OCI-LY7 (cell line): ENCODE data around the gene MMD. TPM values are rescaled to one million over a fixed set of nuclear protein-coding genes. Genes with fewer than 3 reads are reported as not detected.

Source experiments
- BruUV-seq: library from RNA; stranded (reverse); fragments of 400-500 nt; replicated peaks from 2 replicates; lab custom pipeline; 2021; lab: Mats Ljungman, UMichigan
- CTCF ChIA-PET: fragments of 300-600 bp; sonication (Branson Sonifier 250); formaldehyde crosslinking; loops from one replicate; lab custom pipeline; 2022; ENCODE audit warnings: antibody characterized with exemption; ENCODE audit not compliant: unreplicated experiment; lab: Charles Lee
- POLR2A ChIA-PET: fragments of 300-600 bp; sonication (Branson Sonifier 250); formaldehyde crosslinking; loops from one replicate; lab custom pipeline; 2022; ENCODE audit warnings: antibody characterized with exemption; lab: Charles Lee
- DNase-seq: peaks from one replicate; pipeline ENCODE4 v3.0.0-alpha.2; 2015; ENCODE audit warnings: low spot score
- H2AFZ ChIP-seq: fragments of 200-600 bp; sonication (generic), shearing (Covaris generic); 2 replicates; pipeline ENCODE4 v1.6.1; 2014; ENCODE audit warnings: mild to moderate bottlenecking, antibody characterized with exemption, low read length, moderate library complexity
- H3K27ac ChIP-seq: fragments of 200-600 bp; sonication (generic); 2 replicates; pipeline ENCODE4 v1.5.1; 2014; ENCODE audit warnings: mixed run types, low read depth, mild to moderate bottlenecking, moderate library complexity, low read length, inconsistent platforms; ENCODE audit not compliant: poor library complexity, severe bottlenecking
- H3K36me3 ChIP-seq: fragments of 200-600 bp; sonication (generic); 2 replicates; pipeline ENCODE4 v1.6.1; 2014; ENCODE audit warnings: mild to moderate bottlenecking, antibody characterized with exemption, low read length, moderate library complexity, mixed read lengths; ENCODE audit not compliant: insufficient read depth
- H3K4me1 ChIP-seq: fragments of 200-600 bp; sonication (generic); 2 replicates; pipeline ENCODE4 v1.5.1; 2014; ENCODE audit warnings: mild to moderate bottlenecking, low read length; ENCODE audit not compliant: insufficient read depth, poor library complexity, severe bottlenecking
- H3K4me2 ChIP-seq: fragments of 200-600 bp; sonication (generic); 2 replicates; pipeline ENCODE4 v1.6.1; 2014; ENCODE audit warnings: mild to moderate bottlenecking, low read length
- H3K4me3 ChIP-seq: fragments of 200-600 bp; sonication (generic); 2 replicates; pipeline ENCODE4 v1.5.1; 2014; ENCODE audit warnings: mild to moderate bottlenecking, low read depth, low read length; ENCODE audit not compliant: poor library complexity, severe bottlenecking
- H3K79me2 ChIP-seq: fragments of 200-600 bp; sonication (generic); 2 replicates; pipeline ENCODE4 v1.6.1; 2016; ENCODE audit warnings: low read depth, mild to moderate bottlenecking, low read length, moderate library complexity, mixed read lengths; ENCODE audit not compliant: insufficient read depth
- H3K9me2 ChIP-seq: fragments of 200-600 bp; sonication (generic); 2 replicates; pipeline ENCODE4 v1.6.1; 2016; ENCODE audit warnings: mild to moderate bottlenecking, low read length, mixed read lengths; ENCODE audit not compliant: insufficient read depth
- H3K9me3 ChIP-seq: fragments of 200-600 bp; sonication (generic); 2 replicates; pipeline ENCODE4 v1.6.1; 2014; ENCODE audit warnings: mild to moderate bottlenecking, mixed run types, low read length, mixed read lengths
- H4K20me1 ChIP-seq: fragments of 200-600 bp; sonication (generic); 2 replicates; pipeline ENCODE4 v1.6.1; 2014; ENCODE audit warnings: mild to moderate bottlenecking, antibody characterized with exemption, low read length, moderate library complexity, mixed read lengths; ENCODE audit not compliant: insufficient read depth
- EZH2phosphoT487 ChIP-seq: fragments of 200-600 bp; sonication (generic); IDR thresholded peaks from 2 replicates; pipeline ENCODE4 v1.6.1; 2018; ENCODE audit warnings: low read depth, borderline replicate concordance, mild to moderate bottlenecking, mixed run types, antibody characterized with exemption, low read length, moderate library complexity, mixed read lengths
- intact Hi-C: fragments of 100-400 bp; cut with micrococcal nuclease; formaldehyde crosslinking; loops from one replicate; pipeline ENCODE4 v1.10.0; 2022; ENCODE audit not compliant: unreplicated experiment
- total RNA-seq, 2 experiments: library from RNA; depleted of rRNA in 1 of 2; stranded (reverse); fragments of >200 nt in 1 of 2; shearing (Covaris generic) in 1 of 2; gene quantifications; 2 replicates each; pipeline ENCODE4 v1.2.3, GENCODE V29; 2014 to 2022
- TF ChIP-seq, protein P1 (sequence below): fragments of 200-600 bp; sonication (generic); conservative IDR thresholded peaks from 2 replicates; pipeline ENCODE4 v1.5.1; 2014; ENCODE audit warnings: mild to moderate bottlenecking, antibody characterized with exemption, low read length, moderate library complexity, mixed read lengths

MMD gene
- total RNA-seq, 2 experiments from 2014 or later = 42.7 to 43.8 TPM

DNA sequence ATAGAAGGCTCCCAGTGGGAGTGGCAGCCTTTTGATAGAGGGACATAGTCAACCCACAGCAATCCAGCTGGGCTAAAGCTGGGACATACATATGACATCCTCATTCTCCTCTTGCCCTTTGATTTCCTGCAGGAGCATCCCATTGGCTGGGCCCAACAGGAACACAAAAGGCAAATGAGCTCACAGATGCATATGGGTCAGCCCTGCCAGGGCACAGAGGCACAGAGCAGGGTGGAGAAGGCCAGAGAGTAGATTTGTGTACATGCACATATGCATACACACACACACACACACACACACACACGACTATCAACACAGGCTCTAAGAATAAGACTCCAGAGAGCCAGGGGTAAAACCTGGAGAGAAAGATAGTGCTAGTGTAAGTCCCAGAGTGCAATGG, 58.6 kb downstream of the MMD start:
- Histone ChIP-seq H4K20me1 (no peaks in the 10 kb centered on the region), H3K4me3 (no peak overlapping the region), H3K27ac (no peak overlapping the region), H3K79me2 (no peaks in the 10 kb centered on the region), H3K4me2 (no peak overlapping the region), H3K36me3 (no peaks in the 10 kb centered on the region), H3K9me2 (no peaks in the 10 kb centered on the region), H2AFZ (no peak overlapping the region), H3K9me3 (peaks cover 16% of the 10 kb centered on the region; the same call in 1 of the 2 replicates), H3K4me1 (no peaks in the 10 kb centered on the region)
- intact Hi-C loops = no loop called here
- no TSS peak for BruUV-seq
- CTCF ChIA-PET = interaction anchor here (0.6 kb wide), 1 partner anchor 8 kb away, joined by 3 read pairs; no protein-coding TSS in a partner anchor
- TF ChIP-seq EZH2phosphoT487 = no peak
- TF ChIP-seq, protein P1, sequence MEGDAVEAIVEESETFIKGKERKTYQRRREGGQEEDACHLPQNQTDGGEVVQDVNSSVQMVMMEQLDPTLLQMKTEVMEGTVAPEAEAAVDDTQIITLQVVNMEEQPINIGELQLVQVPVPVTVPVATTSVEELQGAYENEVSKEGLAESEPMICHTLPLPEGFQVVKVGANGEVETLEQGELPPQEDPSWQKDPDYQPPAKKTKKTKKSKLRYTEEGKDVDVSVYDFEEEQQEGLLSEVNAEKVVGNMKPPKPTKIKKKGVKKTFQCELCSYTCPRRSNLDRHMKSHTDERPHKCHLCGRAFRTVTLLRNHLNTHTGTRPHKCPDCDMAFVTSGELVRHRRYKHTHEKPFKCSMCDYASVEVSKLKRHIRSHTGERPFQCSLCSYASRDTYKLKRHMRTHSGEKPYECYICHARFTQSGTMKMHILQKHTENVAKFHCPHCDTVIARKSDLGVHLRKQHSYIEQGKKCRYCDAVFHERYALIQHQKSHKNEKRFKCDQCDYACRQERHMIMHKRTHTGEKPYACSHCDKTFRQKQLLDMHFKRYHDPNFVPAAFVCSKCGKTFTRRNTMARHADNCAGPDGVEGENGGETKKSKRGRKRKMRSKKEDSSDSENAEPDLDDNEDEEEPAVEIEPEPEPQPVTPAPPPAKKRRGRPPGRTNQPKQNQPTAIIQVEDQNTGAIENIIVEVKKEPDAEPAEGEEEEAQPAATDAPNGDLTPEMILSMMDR = no peak
- POLR2A ChIA-PET = no interaction called here
- DNase-seq = no peak

DNA sequence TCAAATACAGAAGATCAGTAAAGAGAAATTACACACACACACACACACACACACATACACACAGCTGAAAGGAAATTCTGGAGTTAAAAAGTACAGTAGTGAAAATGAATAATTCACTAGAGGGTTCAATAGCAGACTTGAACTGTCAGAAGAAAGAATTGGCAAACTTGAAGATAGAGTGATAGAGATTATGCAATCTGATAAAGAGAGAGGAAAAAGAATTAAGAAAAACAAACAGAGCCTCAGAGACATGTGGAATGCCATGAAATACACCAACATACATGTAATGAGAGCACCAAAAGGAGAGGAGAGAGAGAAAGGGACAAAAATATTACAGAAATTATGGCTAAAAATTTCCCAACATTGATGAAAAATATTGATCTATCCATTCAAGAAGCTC, 60.7 kb downstream of the MMD start:
- ChIA-PET POLR2A (interaction anchor here (0.7 to 1.5 kb wide), 3 partner anchors 9 to 47 kb away, joined by 3 read pairs; no protein-coding TSS in a partner anchor), CTCF (no interaction called here)
- Histone ChIP-seq H4K20me1 (no peaks in the 10 kb centered on the region), H3K4me2 (no peak overlapping the region), H3K4me3 (no peak overlapping the region), H3K36me3 (no peaks in the 10 kb centered on the region), H3K79me2 (no peaks in the 10 kb centered on the region), H2AFZ (no peak overlapping the region), H3K9me2 (no peaks in the 10 kb centered on the region), H3K9me3 (peaks cover 16% of the 10 kb centered on the region; the same call in 1 of the 2 replicates), H3K4me1 (peaks cover 4% of the 10 kb centered on the region), H3K27ac (no peak overlapping the region)
- no peak for TF ChIP-seq EZH2phosphoT487
- TF ChIP-seq, protein P1 = no peak
- intact Hi-C loops = no loop called here
- BruUV-seq = no TSS peak
- no peak for DNase-seq
